ENCODE measurements around the gene ARL15.

The ARL15 gene

DNA sequence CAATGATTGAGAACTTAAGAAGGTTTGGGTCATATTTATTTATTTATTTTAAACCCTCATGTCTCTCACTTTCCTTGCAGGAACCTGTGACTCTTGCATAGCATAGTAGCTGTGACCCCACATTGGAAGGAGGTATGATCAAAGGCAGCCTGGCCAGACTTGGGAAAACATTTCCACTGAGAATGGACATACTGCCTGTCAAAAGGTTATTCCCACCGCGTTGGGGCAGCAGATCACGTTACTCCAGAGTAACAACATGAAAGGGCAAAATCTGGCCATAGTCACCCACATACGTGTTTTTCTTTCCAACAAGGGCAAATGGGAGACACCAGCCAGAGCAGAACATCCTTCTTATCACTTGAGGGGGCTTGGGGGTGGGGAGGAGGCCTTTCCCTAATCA is 95.7 kb downstream of the ARL15 start:
- DNase-seq (ENCODE audit: extremely low read depth in 1 of 2, low read depth in 1 of 2) = no peak

DNA sequence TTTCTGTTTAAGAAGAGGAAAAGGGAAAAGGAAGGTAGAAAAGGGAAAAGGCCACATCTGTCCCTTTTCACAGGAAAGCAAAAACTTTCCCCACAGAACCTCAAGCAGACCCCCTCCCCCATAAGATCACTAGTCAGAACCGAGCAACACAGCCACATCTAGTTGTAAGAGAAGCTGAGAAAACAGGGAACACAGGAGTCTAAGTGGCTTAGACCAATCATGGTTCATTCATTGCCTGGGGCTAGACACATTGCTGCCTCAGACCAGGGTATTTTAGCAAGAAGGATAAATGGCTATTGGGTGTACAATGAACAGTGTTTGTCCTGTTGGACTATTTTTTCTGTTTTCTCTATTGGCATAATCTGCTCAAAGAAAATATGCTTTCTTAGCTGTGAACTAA is 98.0 kb downstream of the ARL15 start:
- no peak for DNase-seq (ENCODE audit: extremely low read depth in 1 of 2, low read depth in 1 of 2)

DNA sequence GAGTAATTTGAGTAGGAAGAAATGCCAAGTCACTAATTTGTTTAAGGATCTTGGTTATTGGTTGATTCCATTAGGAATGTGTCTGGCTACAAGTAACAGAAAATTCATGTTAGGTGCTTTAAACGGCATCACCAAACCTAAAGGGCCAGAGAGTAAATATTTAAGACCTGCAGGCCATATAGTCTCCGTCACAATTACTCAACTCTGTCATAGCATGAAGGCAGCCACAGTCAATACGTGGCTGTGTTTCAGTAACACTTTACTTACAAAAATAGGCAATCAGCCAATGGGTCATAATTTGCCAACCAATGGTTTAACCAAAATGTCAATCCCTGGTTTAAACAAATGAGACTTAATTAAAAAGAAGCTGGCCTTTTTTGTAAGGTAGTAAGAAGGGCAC is 98.5 kb downstream of the ARL15 start:
- no peak for DNase-seq (ENCODE audit: extremely low read depth in 1 of 2, low read depth in 1 of 2)

DNA sequence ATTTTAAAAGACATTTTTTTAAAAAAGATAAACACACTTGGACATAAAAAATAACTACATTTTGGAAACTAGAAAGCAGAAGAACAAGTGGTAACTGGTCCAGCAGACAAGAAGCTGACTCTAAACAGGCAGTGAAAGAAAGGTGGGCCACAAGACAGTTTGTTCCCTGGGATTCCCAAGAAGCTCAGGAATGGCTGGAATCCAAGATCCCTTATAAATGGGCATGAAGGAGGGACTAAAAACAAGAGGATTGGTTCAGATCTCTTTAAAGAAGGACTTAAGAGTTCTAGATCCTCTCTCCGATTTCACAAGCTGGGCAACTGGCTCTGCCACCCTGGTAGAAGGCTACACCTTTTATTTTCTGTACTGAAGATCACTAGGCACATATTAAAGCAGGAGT is 102.8 kb downstream of the ARL15 start:
- no peak for DNase-seq (ENCODE audit: extremely low read depth in 1 of 2, low read depth in 1 of 2)

DNA sequence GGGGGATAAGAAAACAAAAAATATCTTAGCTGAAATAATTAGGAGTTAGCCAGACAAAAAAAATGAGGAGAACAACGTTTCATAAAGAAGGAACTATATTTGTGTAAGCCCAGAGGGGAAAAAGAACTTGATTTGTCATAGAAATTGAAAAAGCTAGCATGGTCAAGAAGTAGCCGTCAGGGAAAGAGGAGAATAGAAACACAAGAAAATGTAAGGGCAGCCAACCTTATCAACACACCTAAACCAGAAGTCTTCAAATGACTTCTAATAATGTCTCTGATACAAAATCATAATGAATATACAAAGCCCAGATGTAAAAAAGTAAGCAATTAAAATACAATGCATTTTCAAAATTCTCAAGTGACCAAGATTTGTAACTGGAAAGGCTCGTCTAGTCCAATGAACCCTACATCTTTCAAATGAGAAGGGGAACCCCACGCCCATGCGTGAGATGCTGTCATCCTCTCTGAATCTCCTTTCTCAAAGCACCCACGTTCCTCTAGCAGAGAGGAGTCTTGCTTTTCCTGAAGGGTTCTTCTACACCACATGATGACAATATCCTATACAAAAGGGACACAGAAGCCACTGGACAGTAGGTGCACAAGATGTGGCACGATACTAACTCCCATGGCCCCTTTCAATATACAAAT is 103.7 kb downstream of the ARL15 start:
- DNase-seq (ENCODE audit: extremely low read depth in 1 of 2, low read depth in 1 of 2) = no peak

DNA sequence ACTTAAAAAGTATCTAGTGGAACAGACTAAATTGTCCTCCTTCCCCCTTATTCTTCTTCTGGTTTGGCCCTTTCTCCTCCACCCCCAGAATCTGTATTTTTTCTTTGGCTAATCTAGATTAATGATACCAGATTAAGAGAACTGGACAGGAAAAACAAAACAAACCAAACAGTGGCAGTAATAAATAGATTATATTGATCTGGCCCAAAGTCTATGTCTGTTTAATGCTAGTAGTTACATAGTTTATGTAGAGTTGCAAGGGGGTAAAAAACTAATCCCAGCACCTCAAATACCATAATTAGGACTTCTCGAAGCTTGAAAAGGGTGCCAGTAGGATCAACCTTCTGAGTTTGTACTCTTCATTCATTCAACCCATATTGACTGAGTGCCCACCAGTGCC is 104.5 kb downstream of the ARL15 start:
- no peak for DNase-seq (ENCODE audit: extremely low read depth in 1 of 2, low read depth in 1 of 2)

DNA sequence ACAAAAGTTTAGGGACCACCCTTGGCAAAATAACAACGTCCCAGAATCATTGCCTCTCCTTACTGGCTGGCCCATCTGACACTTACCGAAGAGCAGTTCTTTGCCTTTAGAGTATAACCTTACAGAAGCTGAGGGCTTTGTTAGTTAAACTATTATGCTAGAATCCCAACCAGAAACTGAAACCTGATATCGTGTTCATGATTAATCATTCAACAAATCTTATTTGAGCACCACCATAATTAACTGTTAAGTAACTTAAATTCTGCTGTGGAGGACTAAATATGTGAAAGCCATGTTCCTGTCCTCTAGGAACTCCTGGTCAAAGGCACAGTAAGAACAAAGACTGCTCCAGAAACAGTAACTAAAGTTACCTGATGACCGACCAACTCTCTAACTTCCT is 104.9 kb downstream of the ARL15 start:
- DNase-seq (ENCODE audit: extremely low read depth in 1 of 2, low read depth in 1 of 2) = no peak

DNA sequence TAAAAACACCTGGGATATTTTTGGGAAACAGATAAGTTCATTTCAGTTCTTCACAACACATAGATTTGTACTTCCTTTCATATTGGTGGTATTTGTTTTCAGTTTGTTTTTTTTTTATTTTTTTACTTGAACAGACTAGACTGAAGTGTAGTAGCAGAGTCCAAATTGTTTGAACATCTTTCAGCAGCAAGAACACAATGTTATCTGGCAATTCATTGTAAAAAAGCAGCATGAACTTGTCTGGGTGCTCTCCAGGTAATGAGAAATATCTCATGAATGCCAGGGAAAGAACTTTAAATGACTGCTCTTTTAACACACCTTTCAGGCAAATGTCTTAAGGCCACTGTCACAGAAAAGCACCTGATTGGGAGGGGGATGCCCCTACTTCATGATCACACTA is 113.4 kb downstream of the ARL15 start:
- no peak for DNase-seq (ENCODE audit: extremely low read depth in 1 of 2, low read depth in 1 of 2)

DNA sequence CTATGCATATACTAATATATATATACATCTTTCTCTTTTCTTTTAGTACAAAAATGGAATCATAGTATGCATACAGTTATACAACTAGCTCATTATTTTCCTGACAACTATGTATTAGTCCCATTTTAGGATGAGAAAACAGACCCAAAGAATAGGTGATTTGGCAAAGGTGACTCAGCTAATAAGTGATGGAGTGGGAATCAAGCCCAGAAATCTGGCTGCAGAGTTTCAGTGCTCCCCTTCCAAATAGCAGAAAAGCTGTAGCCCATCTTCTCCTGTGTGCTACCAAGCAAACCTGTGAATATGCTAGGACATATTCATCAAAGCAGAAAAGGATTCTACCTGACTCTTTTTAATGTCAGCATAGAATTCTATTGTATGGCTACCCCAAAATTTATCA is 114.7 kb downstream of the ARL15 start:
- DNase-seq (ENCODE audit: extremely low read depth in 1 of 2, low read depth in 1 of 2) = no peak

DNA sequence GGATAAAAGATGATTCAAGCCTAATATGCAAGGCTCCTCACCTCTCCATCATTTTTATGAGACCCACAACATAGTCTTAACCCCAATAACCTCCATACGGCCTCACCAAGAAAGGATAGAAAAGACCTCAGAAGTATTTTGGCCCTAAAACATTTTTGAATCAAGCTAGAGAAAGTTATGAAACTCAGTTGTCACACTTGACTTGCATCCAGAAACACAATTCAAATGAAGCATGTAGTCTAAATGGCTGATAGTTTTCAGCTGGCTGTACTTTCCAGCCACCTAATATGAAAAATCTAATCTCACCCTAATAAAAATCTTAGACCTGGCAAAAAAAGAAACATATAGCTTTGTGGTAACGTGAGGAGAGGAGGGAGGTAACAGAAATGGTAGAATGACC is 116.1 kb downstream of the ARL15 start:
- DNase-seq (ENCODE audit: extremely low read depth in 1 of 2, low read depth in 1 of 2) = no peak

DNA sequence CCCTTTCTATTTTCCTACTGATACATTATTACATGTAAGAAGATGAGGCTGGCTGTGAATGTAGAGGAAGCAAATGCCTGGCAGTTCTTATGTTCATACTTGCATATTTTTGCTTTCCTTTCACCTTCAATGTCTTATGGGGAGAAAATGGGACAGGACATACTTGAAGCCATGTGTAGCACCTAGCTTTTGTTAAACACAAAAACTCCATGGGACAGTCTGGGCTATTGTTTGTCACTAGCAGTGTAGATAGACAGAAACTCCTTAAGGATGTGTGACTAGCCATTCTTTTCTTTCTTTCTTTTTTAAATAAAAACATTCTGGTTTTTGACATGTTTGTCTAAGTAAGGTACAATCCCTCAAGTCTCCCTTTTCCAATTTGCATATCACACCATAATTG is 122.7 kb downstream of the ARL15 start:
- DNase-seq (ENCODE audit: extremely low read depth in 1 of 2, low read depth in 1 of 2) = no peak

DNA sequence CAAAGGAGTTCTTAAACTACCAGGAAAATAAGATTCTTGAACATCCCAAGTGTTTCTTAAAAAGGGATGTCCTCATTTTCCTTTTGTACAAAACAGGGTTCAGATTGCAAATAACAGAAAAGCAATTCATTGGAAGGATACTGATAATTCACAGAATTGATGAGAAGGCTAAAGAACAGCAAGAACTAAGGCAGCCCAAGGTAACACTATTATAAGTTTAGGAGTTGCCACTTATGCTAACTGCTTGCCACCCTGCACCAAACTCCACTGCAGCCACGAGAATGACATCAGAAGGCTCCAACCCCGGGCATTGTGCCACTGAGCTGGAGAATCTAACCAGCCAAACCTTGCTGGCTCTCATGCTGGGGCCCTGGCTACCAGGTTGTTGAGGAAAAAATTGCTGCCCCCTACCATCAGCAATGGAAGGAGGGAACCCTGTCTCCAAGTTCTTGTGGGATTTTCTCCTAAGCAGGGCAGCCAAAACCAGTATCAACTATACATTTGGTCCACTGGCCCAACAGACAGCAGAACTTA is 123.4 kb downstream of the ARL15 start:
- DNase-seq (ENCODE audit: extremely low read depth in 1 of 2, low read depth in 1 of 2) = no peak

DNA sequence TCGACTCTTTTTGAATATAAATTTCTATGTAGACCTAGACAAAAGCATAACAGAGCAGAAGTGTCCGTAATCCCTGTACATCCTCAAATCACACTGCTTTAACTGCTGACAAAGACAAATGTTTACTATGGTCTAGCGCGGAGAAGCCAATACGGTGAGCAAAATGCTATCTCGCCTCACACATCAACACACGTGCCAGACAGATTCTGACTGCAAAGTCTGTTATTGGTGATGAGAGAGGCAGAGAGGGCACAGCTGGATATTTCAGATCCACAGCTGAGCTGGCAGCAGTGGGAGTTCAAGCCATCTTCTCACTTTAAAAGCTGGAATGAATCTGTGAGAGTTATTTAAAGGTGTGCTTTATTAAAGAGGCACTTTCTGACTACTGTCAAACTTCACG is 124.3 kb downstream of the ARL15 start:
- no peak for DNase-seq (ENCODE audit: extremely low read depth in 1 of 2, low read depth in 1 of 2)

DNA sequence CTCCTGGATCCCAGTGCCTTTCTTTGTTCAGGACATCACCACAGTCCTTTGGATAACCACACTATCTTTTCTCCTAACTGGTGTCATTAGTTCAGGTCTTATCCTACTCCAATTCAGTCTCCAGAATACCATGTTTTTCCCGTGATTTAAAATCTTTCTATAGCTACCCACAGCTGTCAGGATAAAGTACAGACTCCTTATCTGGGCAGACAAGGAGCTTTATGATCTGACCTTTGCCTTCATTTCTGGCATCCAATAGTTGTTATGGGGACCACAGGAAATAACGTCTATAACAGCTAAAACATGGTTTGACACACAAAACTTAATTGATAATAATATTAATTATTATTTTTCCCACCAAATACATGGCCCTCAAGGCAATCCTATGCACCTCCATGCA is 125.6 kb downstream of the ARL15 start:
- DNase-seq (ENCODE audit: extremely low read depth in 1 of 2, low read depth in 1 of 2) = no peak

DNA sequence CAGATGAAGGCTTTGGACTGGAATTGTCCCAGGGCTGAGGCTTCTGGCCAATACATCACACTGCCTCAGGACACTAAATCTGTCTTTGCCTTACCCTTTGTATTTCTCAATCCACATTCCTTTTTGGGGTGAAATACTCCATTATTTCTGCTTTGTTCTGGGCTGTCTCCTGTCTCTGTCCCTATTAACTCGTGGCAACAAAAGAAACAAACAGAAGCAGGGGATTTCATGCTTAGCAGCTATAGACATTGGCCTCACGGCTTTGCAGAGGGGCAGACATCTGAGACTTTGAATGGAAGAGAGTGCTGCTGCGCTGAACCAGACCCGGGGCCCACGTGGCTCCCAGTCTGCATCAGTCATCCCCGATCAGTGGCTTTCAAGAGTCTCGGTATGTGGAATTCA is 129.7 kb downstream of the ARL15 start:
- no peak for DNase-seq (ENCODE audit: extremely low read depth in 1 of 2, low read depth in 1 of 2)

DNA sequence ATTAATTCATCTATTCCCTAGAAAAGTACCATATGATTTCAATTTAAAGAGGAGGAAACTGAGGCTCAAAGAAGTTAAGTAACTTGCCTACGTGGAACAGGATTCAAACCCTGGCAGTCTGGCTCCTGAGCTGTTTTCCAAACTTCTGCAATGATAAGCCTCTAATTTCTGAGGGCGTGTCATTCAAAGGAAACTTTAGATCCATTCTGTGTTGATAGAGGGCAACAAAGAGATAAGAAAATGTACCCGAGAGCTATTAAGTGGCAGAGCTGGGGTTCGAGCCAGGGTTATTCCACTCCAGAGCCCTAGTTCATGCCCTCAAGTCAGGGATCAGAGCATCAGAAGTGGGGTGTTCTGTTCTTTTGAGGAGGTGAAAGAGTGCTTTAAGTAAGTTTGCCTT is 131.4 kb downstream of the ARL15 start:
- DNase-seq (ENCODE audit: extremely low read depth in 1 of 2, low read depth in 1 of 2) = no peak

DNA sequence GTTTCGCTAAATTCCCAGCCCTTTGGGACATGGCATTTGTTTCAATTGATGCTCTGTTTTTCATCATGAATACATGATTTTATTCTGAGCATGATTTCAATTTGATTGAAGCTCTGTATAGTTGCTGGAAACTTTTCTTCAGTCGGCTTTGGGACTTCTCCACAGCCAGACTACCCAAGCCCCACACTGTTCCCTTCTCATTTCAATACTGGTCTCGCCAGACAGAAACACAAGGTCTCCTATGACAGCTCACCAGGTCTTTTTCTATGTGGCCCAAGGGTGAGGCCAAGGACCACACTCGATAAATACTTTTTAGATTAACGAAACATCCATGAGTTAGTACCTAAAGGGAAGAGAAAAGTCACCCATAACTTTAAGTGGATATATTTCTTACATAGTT is 132.2 kb downstream of the ARL15 start:
- DNase-seq (ENCODE audit: extremely low read depth in 1 of 2, low read depth in 1 of 2) = no peak

DNA sequence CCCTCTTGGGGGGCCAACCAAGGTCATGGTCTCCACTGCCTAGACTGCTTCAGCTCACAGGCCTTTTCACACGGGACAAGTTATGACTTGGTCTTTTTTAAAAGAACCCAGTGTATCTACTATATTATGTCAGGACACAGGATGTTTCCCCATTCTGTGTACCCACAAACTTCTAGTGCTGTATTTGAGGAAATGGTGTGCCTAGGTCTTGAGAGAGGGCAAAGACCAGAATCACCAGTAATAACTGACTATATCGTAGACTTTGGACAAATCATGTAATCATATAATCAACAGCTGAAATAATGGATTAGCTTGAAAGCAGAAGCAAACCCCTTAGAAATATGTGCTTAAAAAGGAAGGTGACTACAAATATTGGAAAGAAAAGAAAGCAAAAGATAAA is 133.3 kb downstream of the ARL15 start:
- DNase-seq (ENCODE audit: extremely low read depth in 1 of 2, low read depth in 1 of 2) = no peak

DNA sequence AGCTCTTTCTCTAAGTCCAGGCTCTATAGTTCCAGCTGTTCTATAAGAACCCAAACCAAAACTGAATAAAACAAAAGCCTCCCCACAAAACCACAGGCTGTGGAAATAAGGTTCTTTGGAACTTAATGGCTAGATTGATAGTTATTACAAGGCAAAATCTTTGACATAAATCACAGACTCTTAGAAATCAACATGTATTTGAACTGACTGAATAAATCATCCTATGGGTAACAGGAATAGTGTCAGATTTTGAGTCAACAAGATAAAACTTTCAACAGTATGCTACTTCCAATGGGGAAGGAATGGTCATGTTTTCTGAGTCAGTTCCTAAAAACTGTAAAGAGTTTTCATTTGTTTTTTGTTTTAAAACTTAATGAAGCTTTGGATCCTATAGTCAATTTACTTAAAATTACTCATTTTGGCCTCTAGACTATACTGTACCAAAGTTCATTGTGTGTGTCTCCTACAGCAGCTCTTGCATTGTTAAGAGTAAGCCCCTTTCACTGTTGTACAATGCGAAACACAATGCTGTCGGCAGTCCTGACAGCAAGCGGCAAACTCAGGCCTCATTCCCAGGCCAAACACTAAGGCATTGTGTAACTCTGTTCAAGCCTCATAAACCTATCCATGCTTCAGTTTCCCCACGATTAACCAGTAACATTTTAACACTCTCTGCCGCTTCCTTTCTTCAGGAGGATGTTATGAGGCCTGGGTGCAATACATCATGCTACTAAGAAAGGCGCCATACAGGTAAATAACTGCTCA is 134.1 kb downstream of the ARL15 start:
- DNase-seq (ENCODE audit: extremely low read depth in 1 of 2, low read depth in 1 of 2) = no peak

DNA sequence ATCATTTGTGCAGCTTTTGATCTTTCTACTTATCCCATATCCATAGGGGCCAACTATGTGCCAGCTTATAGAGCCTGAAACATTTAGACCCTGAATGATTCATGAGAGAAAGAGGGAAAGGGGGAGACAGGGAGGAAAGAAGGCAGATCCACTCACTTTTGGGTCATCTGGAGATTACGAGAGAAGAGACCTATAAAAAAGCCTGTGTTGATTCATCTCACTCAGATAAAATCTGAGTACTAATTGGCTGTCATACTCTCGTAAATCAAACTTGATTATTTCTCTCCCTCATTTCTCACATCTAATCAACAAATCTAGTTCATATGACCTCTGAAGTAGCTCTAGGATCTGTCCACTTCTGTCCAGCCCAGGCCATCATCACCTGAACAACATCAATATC is 137.1 kb downstream of the ARL15 start:
- no peak for DNase-seq (ENCODE audit: extremely low read depth in 1 of 2, low read depth in 1 of 2)

DNA sequence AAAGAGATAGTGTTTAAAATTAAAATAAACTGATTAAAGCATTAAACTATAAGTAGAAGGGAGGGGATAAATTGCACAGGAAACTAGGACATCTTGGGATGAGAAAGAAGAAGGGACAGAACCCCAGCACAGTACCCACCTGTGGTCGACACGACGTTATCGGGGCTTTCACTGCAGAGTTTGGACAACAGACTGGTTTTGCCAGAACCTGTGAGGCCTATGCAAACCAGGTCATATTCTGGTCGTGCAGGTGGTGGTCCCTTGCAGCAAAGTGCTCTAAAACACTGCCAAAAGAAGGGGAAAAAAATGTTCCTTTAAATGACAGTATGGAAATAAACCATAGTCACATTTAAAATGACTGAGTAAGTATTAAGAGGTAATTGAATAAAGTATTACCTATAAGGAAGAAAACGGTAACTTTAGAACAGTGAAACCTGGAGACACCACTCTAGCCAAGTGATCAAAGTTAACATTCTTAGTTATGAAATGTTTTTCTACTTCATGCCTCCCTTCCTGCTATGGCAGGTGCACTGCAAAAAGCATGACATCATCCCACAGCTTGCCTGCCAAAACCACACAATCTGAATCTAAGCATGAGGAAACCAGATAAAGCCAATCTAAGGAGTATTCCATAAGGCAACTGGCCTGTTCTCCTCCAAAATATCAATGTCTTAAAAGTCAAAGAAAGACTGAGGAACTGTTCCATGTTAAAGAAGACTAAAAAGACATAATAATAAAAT is 138.6 kb downstream of the ARL15 start:
- no peak for DNase-seq (ENCODE audit: extremely low read depth in 1 of 2, low read depth in 1 of 2)

DNA sequence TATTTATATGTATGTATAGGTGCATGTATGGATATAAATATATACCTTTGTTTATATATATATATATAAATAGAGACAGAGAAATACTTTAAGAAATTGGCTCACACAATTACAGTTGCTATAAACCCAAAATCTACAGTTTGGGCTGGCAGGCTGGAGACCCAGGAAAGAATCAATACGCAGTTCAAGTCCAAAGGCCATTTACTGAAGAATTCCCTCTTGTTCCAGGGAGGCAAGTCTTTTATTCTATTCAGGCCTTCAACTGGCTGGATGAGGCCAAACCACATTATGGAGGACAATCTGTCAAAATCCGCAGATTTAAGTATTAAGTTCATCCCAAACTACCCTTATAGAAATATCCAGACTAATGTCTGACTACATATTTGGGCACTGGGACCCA is 144.7 kb downstream of the ARL15 start:
- DNase-seq (ENCODE audit: extremely low read depth in 1 of 2, low read depth in 1 of 2) = no peak
